ENCODE measurements around the gene SESN1. TPM values are rescaled to one million over a fixed set of nuclear protein-coding genes. Genes with fewer than 3 reads are reported as not detected.
A peak's percentile ranks its signal among the peaks of the same experiment; 100 is the strongest.
"Not testable (repeated sequence)": the region's sequence is repeated elsewhere in the genome, so short reads cannot be mapped to it uniquely, and the experiment has no call there.

The SESN1 gene
- 100 to 1,000 TPM in 1 of 4 donors, 10 to 100 TPM in 3; 32.3 to 104 (median 70.7) TPM for total RNA-seq

DNA sequence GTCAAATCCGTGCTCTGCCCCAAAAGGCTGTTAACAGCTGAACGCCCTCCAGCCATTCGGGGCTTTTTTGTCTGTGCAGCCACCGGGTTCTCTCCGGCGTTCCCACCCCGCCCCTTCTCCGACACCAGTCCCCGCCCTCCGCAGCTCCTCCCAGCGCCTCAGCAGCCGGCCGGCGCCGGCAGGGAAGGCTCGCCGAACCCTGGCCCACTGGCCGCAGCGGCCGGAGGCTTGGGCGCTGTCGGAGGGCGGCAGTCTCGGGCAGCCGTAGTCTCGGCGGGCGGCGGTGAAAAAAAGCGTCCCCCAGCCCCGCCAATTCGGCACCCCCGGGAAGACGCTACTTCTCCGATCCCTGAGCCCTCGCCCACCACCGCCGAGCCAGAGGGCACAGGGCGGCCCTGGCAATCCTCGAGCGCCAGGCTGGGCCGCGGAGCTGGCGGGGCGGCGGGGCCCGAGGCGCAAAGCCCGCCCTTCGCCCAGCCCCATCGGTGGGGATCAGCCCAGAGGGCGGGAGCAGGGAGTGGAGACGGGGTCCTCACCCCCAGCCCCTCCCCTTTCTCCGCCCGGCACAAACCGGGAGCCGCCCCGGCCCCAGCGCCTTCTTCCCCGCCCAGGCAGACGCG lies at the start of gene SESN1:
SESN1 (minus strand) TSS at position 431 of the 620 bp plus-strand sequence. CDS start 773 bp downstream, outside the sequence.
- H3K9me3 ChIP-seq = no peaks in the 10 kb centered on the region
- intact Hi-C loops (cut with DNase I; ENCODE audit: low total_unique reads) = loop anchor here (10.0 kb wide), 1 partner anchor 250 kb away; the partner anchor contains the start of gene ARMC2
- no peaks in the 10 kb centered on the region for H3K4me1 ChIP-seq
- DNase-seq = peak; percentile 93 to 99
- H3K27me3 ChIP-seq = no peaks in the 10 kb centered on the region
- H3K4me3 ChIP-seq = peak within 1 kb of the TSS; percentile 79 to 88
- no peaks in the 10 kb centered on the region for H3K36me3 ChIP-seq
- H3K27ac ChIP-seq = peak within 1 kb of the TSS; percentile 98 to 99
- TF ChIP-seq, protein P1, sequence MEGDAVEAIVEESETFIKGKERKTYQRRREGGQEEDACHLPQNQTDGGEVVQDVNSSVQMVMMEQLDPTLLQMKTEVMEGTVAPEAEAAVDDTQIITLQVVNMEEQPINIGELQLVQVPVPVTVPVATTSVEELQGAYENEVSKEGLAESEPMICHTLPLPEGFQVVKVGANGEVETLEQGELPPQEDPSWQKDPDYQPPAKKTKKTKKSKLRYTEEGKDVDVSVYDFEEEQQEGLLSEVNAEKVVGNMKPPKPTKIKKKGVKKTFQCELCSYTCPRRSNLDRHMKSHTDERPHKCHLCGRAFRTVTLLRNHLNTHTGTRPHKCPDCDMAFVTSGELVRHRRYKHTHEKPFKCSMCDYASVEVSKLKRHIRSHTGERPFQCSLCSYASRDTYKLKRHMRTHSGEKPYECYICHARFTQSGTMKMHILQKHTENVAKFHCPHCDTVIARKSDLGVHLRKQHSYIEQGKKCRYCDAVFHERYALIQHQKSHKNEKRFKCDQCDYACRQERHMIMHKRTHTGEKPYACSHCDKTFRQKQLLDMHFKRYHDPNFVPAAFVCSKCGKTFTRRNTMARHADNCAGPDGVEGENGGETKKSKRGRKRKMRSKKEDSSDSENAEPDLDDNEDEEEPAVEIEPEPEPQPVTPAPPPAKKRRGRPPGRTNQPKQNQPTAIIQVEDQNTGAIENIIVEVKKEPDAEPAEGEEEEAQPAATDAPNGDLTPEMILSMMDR (IDR thresholded peaks at IDR 0.05) = peak in 2 of 4 experiments; percentile 2 to 15
- TF ChIP-seq POLR2A (IDR thresholded peaks at IDR 0.05) = peak; percentile 86 to 96

DNA sequence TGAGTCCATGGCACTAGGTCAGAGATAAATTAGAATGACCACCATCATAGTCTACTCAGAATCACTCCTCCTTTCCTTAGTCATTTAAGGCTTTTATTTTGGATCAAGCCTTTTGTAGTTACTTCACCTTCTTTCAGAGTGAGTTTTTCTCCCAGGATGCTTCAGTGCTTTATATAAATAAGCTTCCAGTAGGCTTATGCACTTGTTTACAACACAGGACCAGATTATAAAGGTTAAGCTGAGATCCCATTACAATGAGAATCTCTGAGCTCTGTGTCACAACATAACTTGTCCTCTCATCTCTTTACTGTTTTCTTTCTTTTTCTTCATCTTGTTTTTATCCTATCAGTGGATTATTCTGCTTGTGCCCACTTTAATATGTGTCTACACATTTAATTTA lies 48.5 kb upstream of the SESN1 start:
- no peaks in the 10 kb centered on the region for H3K27me3 ChIP-seq
- H3K4me1 ChIP-seq = no peaks in the 10 kb centered on the region
- no peaks in the 10 kb centered on the region for H3K36me3 ChIP-seq
- DNase-seq = no peak
- no peak for TF ChIP-seq POLR2A (IDR thresholded peaks at IDR 0.05)
- TF ChIP-seq, protein P1 (IDR thresholded peaks at IDR 0.05) = no peak
- H3K4me3 ChIP-seq = no peak overlapping the region
- intact Hi-C loops (cut with DNase I; ENCODE audit: low total_unique reads) = no loop called here
- no peak overlapping the region for H3K27ac ChIP-seq
- H3K9me3 ChIP-seq = no peaks in the 10 kb centered on the region

DNA sequence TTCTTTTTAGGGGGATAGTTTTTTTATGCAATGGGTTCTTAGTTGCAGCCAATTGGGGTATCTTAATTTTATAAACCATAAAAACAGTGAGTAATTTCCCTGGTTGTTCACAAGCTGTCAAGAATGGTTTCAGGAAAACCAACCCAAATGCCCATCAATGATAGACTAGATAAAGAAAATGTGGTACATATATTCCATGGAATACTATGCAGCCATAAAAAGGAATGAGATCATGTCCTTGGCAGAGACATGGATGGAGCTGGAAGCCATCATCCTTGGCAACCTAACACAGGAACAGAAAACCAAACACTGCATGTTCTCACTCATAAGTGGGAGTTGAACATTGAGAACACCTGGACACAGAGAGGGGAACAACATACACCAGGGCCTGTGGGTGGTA lies 47.4 kb upstream of the SESN1 start:
- intact Hi-C loops (cut with DNase I; ENCODE audit: low total_unique reads); H3K4me1 ChIP-seq; H3K4me3 ChIP-seq; H3K27me3 ChIP-seq; DNase-seq; H3K9me3 ChIP-seq; H3K36me3 ChIP-seq; H3K27ac ChIP-seq: not testable (repeated sequence)

DNA sequence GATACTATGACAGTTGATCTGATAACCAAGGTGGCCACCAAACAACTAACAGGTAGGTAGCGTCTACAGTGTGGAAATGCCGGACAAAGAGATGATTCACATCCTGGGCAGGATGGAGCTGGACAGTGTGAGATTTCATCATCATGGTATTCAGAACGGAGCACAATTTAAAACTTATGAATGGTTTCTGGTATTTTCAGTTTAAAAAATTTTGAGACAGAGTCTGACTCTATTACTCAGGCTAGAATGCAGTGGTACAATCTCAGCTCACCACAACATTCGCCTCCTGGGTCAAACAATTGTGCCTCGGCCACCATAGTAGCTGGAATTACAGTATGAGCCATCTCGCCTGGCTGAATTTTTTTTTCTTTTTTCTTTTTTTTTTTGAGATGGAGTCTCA lies 44.5 kb upstream of the SESN1 start:
- TF ChIP-seq, protein P1 (IDR thresholded peaks at IDR 0.05) = no peak
- TF ChIP-seq POLR2A (IDR thresholded peaks at IDR 0.05) = no peak
- Histone ChIP-seq H3K4me1 (no peaks in the 10 kb centered on the region), H3K36me3 (no peaks in the 10 kb centered on the region), H3K4me3 (no peak overlapping the region), H3K27me3 (no peaks in the 10 kb centered on the region), H3K9me3 (no peaks in the 10 kb centered on the region), H3K27ac (no peak overlapping the region)
- DNase-seq = no peak
- intact Hi-C loops (cut with DNase I; ENCODE audit: low total_unique reads) = no loop called here

DNA sequence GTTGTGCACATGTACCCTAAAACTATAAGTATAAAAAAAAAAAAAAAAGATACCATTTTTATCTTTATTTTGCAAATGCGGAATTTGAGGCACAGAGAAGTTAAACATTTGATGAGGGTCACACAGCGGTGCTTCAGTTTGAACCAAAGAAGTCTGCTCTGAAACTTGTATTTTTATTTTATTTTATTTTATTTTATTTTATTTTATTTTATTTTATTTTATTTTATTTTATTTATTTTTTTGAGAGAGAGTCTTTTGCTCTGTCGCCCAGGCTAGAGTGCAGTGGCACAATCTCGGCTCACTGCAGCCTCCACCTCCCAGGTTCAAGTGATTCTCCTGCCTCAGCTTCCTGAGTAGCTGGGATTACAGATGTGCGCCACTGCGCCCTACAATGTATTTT lies 41.9 kb upstream of the SESN1 start:
- H3K27ac ChIP-seq; DNase-seq; intact Hi-C loops (cut with DNase I; ENCODE audit: low total_unique reads); H3K9me3 ChIP-seq; H3K27me3 ChIP-seq; H3K4me1 ChIP-seq; H3K36me3 ChIP-seq; H3K4me3 ChIP-seq: not testable (repeated sequence)

DNA sequence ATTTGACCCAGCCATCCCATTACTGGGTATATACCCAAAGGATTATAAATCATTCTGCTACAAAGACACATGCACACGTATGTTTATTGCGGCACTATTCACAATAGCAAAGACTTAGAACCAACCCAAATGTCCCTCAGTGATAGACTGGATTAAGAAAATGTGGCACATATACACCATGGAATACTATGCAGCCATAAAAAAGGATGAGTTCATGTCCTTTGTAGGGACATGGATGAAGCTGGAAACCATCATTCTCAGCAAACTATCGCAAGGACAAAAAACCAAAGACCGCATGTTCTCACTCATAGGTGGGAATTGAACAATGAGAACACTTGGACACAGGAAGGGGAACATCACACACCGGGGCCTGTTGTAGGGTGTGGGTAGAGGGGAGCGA lies 41.4 kb upstream of the SESN1 start:
- H3K27me3 ChIP-seq; DNase-seq; H3K9me3 ChIP-seq; H3K4me1 ChIP-seq; H3K27ac ChIP-seq; intact Hi-C loops (cut with DNase I; ENCODE audit: low total_unique reads); H3K4me3 ChIP-seq; H3K36me3 ChIP-seq: not testable (repeated sequence)

DNA sequence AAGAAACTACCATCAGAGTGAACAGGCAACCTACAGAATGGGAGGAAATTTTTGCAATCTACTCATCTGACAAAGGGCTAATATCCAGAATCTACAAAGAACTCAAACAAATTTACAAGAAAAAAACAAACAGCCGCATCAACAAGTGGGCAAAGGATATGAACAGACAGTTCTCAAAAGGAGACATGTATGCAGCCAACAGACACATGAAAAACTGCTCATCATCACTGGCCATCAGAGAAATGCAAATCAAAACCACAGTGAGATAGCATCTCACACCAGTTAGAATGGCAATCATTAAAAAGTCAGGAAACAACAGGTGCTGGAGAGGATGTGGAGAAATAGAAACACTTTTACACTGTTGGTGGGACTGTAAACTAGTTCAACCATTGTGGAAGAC lies 41.0 kb upstream of the SESN1 start:
- H3K27ac ChIP-seq; H3K4me1 ChIP-seq; H3K4me3 ChIP-seq; intact Hi-C loops (cut with DNase I; ENCODE audit: low total_unique reads); DNase-seq; H3K9me3 ChIP-seq; H3K36me3 ChIP-seq; H3K27me3 ChIP-seq: not testable (repeated sequence)
